Panc1 (cell line): ENCODE measurements around the gene IQSEC1. TPM values are rescaled to one million over a fixed set of nuclear protein-coding genes. Genes with fewer than 3 reads are reported as not detected.
A peak's percentile ranks its signal among the peaks of the same experiment; 100 is the strongest.

Experiments
- ATAC-seq: fragments of 200-7000 bp; cut with Tn5 transposase; 2 replicates; pipeline ENCODE4 v1.9.1; 2020; ENCODE audit warnings: mild to moderate bottlenecking, moderate library complexity
- BruUV-seq: library from RNA; stranded (reverse); fragments of 400-500 nt; replicated peaks from 2 replicates; lab custom pipeline; 2021; lab: Mats Ljungman, UMichigan
- CTCF ChIA-PET: fragments of 300-600 bp; sonication (Branson Sonifier 250); formaldehyde crosslinking; loops from one replicate; lab custom pipeline; 2022; ENCODE audit warnings: antibody characterized with exemption; lab: Charles Lee
- POLR2A ChIA-PET: fragments of 300-600 bp; sonication (Branson Sonifier 250); formaldehyde crosslinking; loops from one replicate; lab custom pipeline; 2022; ENCODE audit warnings: antibody characterized with exemption; lab: Charles Lee
- DNase-seq: peaks from one replicate; pipeline ENCODE4 v3.0.0-alpha.2; 2010; ENCODE audit warnings: low read depth, low spot score
- H3K27ac ChIP-seq: 2 replicates; pipeline ENCODE4 v1.5.1; 2011; ENCODE audit warnings: mild to moderate bottlenecking, low read length, inconsistent platforms
- H3K27me3 ChIP-seq: fragments of 200-500 bp; sonication (Bioruptor generic); 2 replicates; pipeline ENCODE4 v1.6.0; 2014; ENCODE audit warnings: low read length, inconsistent platforms; ENCODE audit not compliant: control insufficient read depth, insufficient read depth
- H3K36me3 ChIP-seq: fragments of 200-500 bp; sonication (Bioruptor generic); 2 replicates; pipeline ENCODE4 v1.5.1; 2014; ENCODE audit warnings: inconsistent platforms, mild to moderate bottlenecking, low read length, moderate library complexity; ENCODE audit not compliant: control insufficient read depth, insufficient read depth
- H3K4me1 ChIP-seq: 2 replicates; pipeline ENCODE4 v1.5.1; 2011; ENCODE audit warnings: inconsistent platforms, mild to moderate bottlenecking, low read length, moderate library complexity; ENCODE audit not compliant: control insufficient read depth, insufficient read depth
- H3K4me3 ChIP-seq, 2 experiments: 2 replicates each; pipeline ENCODE4 v1.5.1; 2011 to 2012; ENCODE audit warnings: low read depth in 2 of 2, low read length in 2 of 2, mild to moderate bottlenecking in 2 of 2, inconsistent platforms in 1 of 2, moderate library complexity in 1 of 2
- H3K9me3 ChIP-seq: fragments of 200-500 bp; sonication (Bioruptor generic); 2 replicates; pipeline ENCODE4 v1.5.1; 2014; ENCODE audit warnings: low read depth, mild to moderate bottlenecking, inconsistent platforms, low read length, moderate library complexity; ENCODE audit not compliant: control insufficient read depth, insufficient read depth
- CTCF ChIP-seq: fragments of 450-650 bp; IDR thresholded peaks from 2 replicates; pipeline ENCODE4 v1.5.1; 2017; ENCODE audit warnings: mild to moderate bottlenecking
- POLR2AphosphoS5 ChIP-seq: IDR thresholded peaks from 2 replicates; pipeline ENCODE4 v1.6.1; 2012; ENCODE audit warnings: mild to moderate bottlenecking, low read depth, low read length, moderate library complexity
- REST ChIP-seq, 2 experiments: IDR thresholded peaks; 2 replicates each; pipeline ENCODE4 v1.6.1; 2011 to 2012; ENCODE audit warnings: low read depth in 2 of 2, control low read depth in 1 of 2, low read length in 1 of 2, mild to moderate bottlenecking in 1 of 2, moderate library complexity in 1 of 2; ENCODE audit not compliant: insufficient read depth in 1 of 2
- SIN3A ChIP-seq: IDR thresholded peaks from 2 replicates; pipeline ENCODE4 v1.6.1; 2012; ENCODE audit warnings: low read depth, mild to moderate bottlenecking, low read length, moderate library complexity, borderline replicate concordance; ENCODE audit not compliant: insufficient read depth
- TCF7L2 ChIP-seq: IDR thresholded peaks from 2 replicates; pipeline ENCODE4 v1.6.1; 2011; ENCODE audit warnings: mild to moderate bottlenecking, low read depth, low read length, inconsistent platforms
- in situ Hi-C: cut with HindIII; loops from 2 replicates; pipeline ENCODE4 v1.10.0; 2016; ENCODE audit warnings: low sequenced_read_pairs, low pct_unique_long_range_greater_than_20kb
- intact Hi-C: fragments of 100-400 bp; cut with micrococcal nuclease; formaldehyde crosslinking; loops from one replicate; pipeline ENCODE4 v1.10.0; 2022; ENCODE audit not compliant: unreplicated experiment
- total RNA-seq: library from RNA; stranded (reverse); gene quantifications from one replicate; pipeline ENCODE4 v1.2.1, GENCODE V29; 2021; ENCODE audit not compliant: unreplicated experiment

Gene IQSEC1
- total RNA-seq, 1 experiment from 2014 or later = 28.4 TPM

- no peak for TF ChIP-seq CTCF
- TF ChIP-seq REST (IDR thresholded peaks at IDR 0.05; ENCODE audit: insufficient read depth in 1 of 2, low read depth in 2 of 2, low read length in 1 of 2) = no peak
- TF ChIP-seq SIN3A = no peak
- TF ChIP-seq TCF7L2 = no peak
- POLR2A ChIA-PET = no interaction called here
Measured at GRCh38 chr3:12968541-12968940, 104.7 kb downstream of the IQSEC1 start.

GRCh38 chr3:12967606-12968351 is 105.5 kb downstream of the IQSEC1 start:
- CTCF ChIA-PET = no interaction called here
- H3K27me3 ChIP-seq = no peaks in the 10 kb centered on the region
- no peaks in the 10 kb centered on the region for H3K9me3 ChIP-seq
- BruUV-seq = no TSS peak
- in situ Hi-C loops = no loop called here
- no peak for TF ChIP-seq POLR2AphosphoS5
- TF ChIP-seq CTCF = no peak
- TF ChIP-seq TCF7L2 = no peak
- TF ChIP-seq SIN3A = no peak
- peaks cover 4% of the 10 kb centered on the region; the same call in 1 of the 2 replicates for H3K4me1 ChIP-seq
- intact Hi-C loops = no loop called here
- DNase-seq (no peak), ATAC-seq (peak; percentile 89)
- H3K27ac ChIP-seq = peak overlapping the region; percentile 59; the same call in 1 of the 2 replicates
- peak overlapping the region; percentile 57 to 67 for H3K4me3 ChIP-seq
- H3K36me3 ChIP-seq = no peaks in the 10 kb centered on the region
- POLR2A ChIA-PET = interaction anchor here (0.6 to 0.7 kb wide), 2 partner anchors 22 to 488 kb away, joined by 3 to 8 read pairs; no protein-coding TSS in a partner anchor

More at GRCh38 chr3:12968541-12968940, 104.7 kb downstream of the IQSEC1 start:
- Histone ChIP-seq H3K4me1 (peaks cover 4% of the 10 kb centered on the region; the same call in 1 of the 2 replicates), H3K4me3 (no peak overlapping the region), H3K27me3 (no peaks in the 10 kb centered on the region), H3K36me3 (no peaks in the 10 kb centered on the region), H3K27ac (no peak overlapping the region), H3K9me3 (no peaks in the 10 kb centered on the region)
- DNase-seq (no peak), ATAC-seq (no peak)
- CTCF ChIA-PET = no interaction called here
- in situ Hi-C loops (no loop called here), intact Hi-C loops (no loop called here)
- BruUV-seq = no TSS peak
